ENCODE measurements around the gene MEIS1. TPM values are rescaled to one million over a fixed set of nuclear protein-coding genes. Genes with fewer than 3 reads are reported as not detected.

MEIS1 gene
- total and polyA plus RNA-seq, 3 donors from 2014 or later = 10.8 to 13.8 (median 13.5) TPM

GRCh38 chr2:66455490-66455889 is 20.6 kb downstream of the MEIS1 start:
- 89 to 94% methylated on average over 2 of the region's 2 CpGs for WGBS, 2 donors
- DNase-seq = no peak
- H3K9me3 ChIP-seq = no peaks in the 10 kb centered on the region
- no peaks in the 10 kb centered on the region for H3K36me3 ChIP-seq (ENCODE audit: low read depth, missing control alignments)
- no peaks in the 10 kb centered on the region for H3K4me1 ChIP-seq
- no peak overlapping the region for H3K4me3 ChIP-seq
- H3K27me3 ChIP-seq = no peaks in the 10 kb centered on the region
- no peak for TF ChIP-seq CTCF (IDR thresholded peaks at IDR 0.05)
- no peak for TF ChIP-seq POLR2A (IDR thresholded peaks at IDR 0.05)
- intact Hi-C loops (cut with DNase I; ENCODE audit: low total_unique reads) = no loop called here
- H3K27ac ChIP-seq = no peak overlapping the region

GRCh38 chr2:66456183-66457041 is 21.5 kb downstream of the MEIS1 start:
- no peak for TF ChIP-seq POLR2A (IDR thresholded peaks at IDR 0.05)
- no peak for TF ChIP-seq CTCF (IDR thresholded peaks at IDR 0.05)
- intact Hi-C loops (cut with DNase I; ENCODE audit: low total_unique reads) = no loop called here
- H3K9me3 ChIP-seq = no peaks in the 10 kb centered on the region
- no peaks in the 10 kb centered on the region for H3K4me1 ChIP-seq
- DNase-seq = no peak
- H3K27me3 ChIP-seq = no peaks in the 10 kb centered on the region
- H3K36me3 ChIP-seq (ENCODE audit: low read depth, missing control alignments) = no peaks in the 10 kb centered on the region
- no peak overlapping the region for H3K4me3 ChIP-seq
- no peak overlapping the region for H3K27ac ChIP-seq
- 76 to 80% methylated on average over 7 of the region's 7 CpGs for WGBS, 2 donors

- Histone ChIP-seq H3K4me1 (peaks cover 5% of the 10 kb centered on the region), H3K27me3 (no peaks in the 10 kb centered on the region), H3K4me3 (no peak overlapping the region), H3K36me3 (ENCODE audit: low read depth, missing control alignments) (no peaks in the 10 kb centered on the region), H3K9me3 (no peaks in the 10 kb centered on the region), H3K27ac (no peak overlapping the region)
- TF ChIP-seq CTCF (IDR thresholded peaks at IDR 0.05) (no peak), POLR2A (IDR thresholded peaks at IDR 0.05) (no peak)
- no peak for DNase-seq
- intact Hi-C loops (cut with DNase I; ENCODE audit: low total_unique reads) = no loop called here
- WGBS, 2 donors = 75 to 92% methylated on average over 6 of the region's 6 CpGs
These were observed 22.6 kb downstream of the MEIS1 start for GRCh38 chr2:66457545-66457944.

GRCh38 chr2:66460031-66460430 is 25.1 kb downstream of the MEIS1 start:
- intact Hi-C loops (cut with DNase I; ENCODE audit: low total_unique reads) = no loop called here
- no peak overlapping the region for H3K27ac ChIP-seq
- 39 to 44% methylated on average over 1 of the region's 1 CpG for WGBS, 2 donors
- no peaks in the 10 kb centered on the region for H3K36me3 ChIP-seq (ENCODE audit: low read depth, missing control alignments)
- H3K4me1 ChIP-seq = peaks cover 6% of the 10 kb centered on the region
- DNase-seq = no peak
- no peak overlapping the region for H3K4me3 ChIP-seq
- H3K27me3 ChIP-seq = no peaks in the 10 kb centered on the region
- TF ChIP-seq CTCF (IDR thresholded peaks at IDR 0.05) (no peak), POLR2A (IDR thresholded peaks at IDR 0.05) (no peak)
- H3K9me3 ChIP-seq = no peaks in the 10 kb centered on the region

All from testis (tissue), 3 donors.